ENCODE results near the gene ATP5F1D.

- no peak; the same call in 1 of the 2 replicates for TF ChIP-seq CTCF (conservative IDR thresholded peaks at IDR 0.05; ENCODE audit: low read length)
- no peak for TF ChIP-seq EZH2phosphoT487 (IDR thresholded peaks at IDR 0.05; ENCODE audit: borderline replicate concordance)
These were observed 20.5 kb downstream of the ATP5F1D start for GRCh38 chr19:1261798-1262622.

All from Loucy (cell line).